ENCODE measurements around the gene SAA4.

SAA4 gene

GRCh38 chr11:18188796-18189195 is 47.8 kb downstream of the SAA4 start:
- no peak for DNase-seq

Data from T-helper 1 cell (primary cell).